HepG2 (cell line): ENCODE data around the gene CAPN2. TPM values are rescaled to one million over a fixed set of nuclear protein-coding genes. Genes with fewer than 3 reads are reported as not detected.

ENCODE experiments used
- ATAC-seq: fragments of 200-7000 bp; cut with Tn5 transposase; 3 replicates; pipeline ENCODE4 v1.9.1; 2020; ENCODE audit warnings: mild to moderate bottlenecking, moderate library complexity
- BruUV-seq: library from RNA; stranded (reverse); fragments of 400-500 nt; replicated peaks from 2 replicates; lab custom pipeline; 2021; lab: Mats Ljungman, UMichigan
- CTCF ChIA-PET: fragments of 300-600 bp; formaldehyde crosslinking; extraction: SDS; loops from one replicate; lab custom pipeline; 2021; ENCODE audit warnings: low total read pairs, inconsistent platforms, low intra/inter-chr PET ratio; lab: Yijun Ruan, JAX
- POLR2A ChIA-PET: fragments of 350-600 bp; sonication (Branson Sonifier 250); formaldehyde crosslinking; loops from one replicate; lab custom pipeline; 2020; ENCODE audit warnings: antibody characterized with exemption, inconsistent platforms; lab: Yijun Ruan, JAX
- DNase-seq: peaks from one replicate; pipeline ENCODE4 v3.0.0-alpha.2; 2015; ENCODE audit warnings: low spot score
- FAIRE-seq: peaks from 3 replicates; lab custom pipeline; 2011; peaks lifted over from hg19 to GRCh38; lab: Jason Lieb, UNC
- H2AFZ ChIP-seq: one replicate; pipeline ENCODE4 v1.6.1; 2011; ENCODE audit warnings: low read length, inconsistent platforms
- H3K27ac ChIP-seq: fragments of 300-600 bp; 3 replicates; pipeline ENCODE4 v1.8.0; 2011; ENCODE audit warnings: mixed run types, mild to moderate bottlenecking, mixed read lengths, low read length, inconsistent platforms; ENCODE audit not compliant: insufficient read depth; ENCODE audit errors: extremely low read length
- H3K27me3 ChIP-seq, 2 experiments: fragments of 200-600 bp in 1 of 2; 2 replicates in 1 of 2; 3 replicates in 1 of 2; pipeline versions ENCODE4 v1.6.0 to v1.8.0; 2011; ENCODE audit warnings: low read length in 2 of 2, mild to moderate bottlenecking in 2 of 2, moderate library complexity in 2 of 2, inconsistent platforms in 1 of 2; ENCODE audit not compliant: insufficient read depth in 2 of 2, control insufficient read depth in 1 of 2
- H3K36me3 ChIP-seq, 2 experiments: fragments of 200-600 bp in 1 of 2; replicated peaks in 1 of 2; 2 replicates in 1 of 2; 3 replicates in 1 of 2; pipeline versions ENCODE4 v1.5.1 to v1.8.0; 2011; ENCODE audit warnings: low read length in 2 of 2, inconsistent platforms in 1 of 2; ENCODE audit not compliant: insufficient read depth in 2 of 2, control insufficient read depth in 1 of 2
- H3K4me1 ChIP-seq: 2 replicates; pipeline ENCODE4 v1.5.1; 2012; ENCODE audit warnings: low read length, inconsistent platforms; ENCODE audit not compliant: insufficient read depth
- H3K4me2 ChIP-seq: 2 replicates; pipeline ENCODE4 v1.6.0; 2011; ENCODE audit warnings: low read depth, low read length, inconsistent platforms
- H3K4me3 ChIP-seq, 3 experiments: fragments of 200-600 bp in 1 of 3; sonication (generic), shearing (Covaris generic) in 1 of 3; replicated peaks in 1 of 3; 2 replicates each; pipeline ENCODE4 v1.5.1; 2011 to 2016; ENCODE audit warnings: low read length in 3 of 3, inconsistent platforms in 2 of 3, low read depth in 2 of 3, mild to moderate bottlenecking in 2 of 3, control low read depth in 1 of 3, mixed read lengths in 1 of 3; ENCODE audit not compliant: insufficient read depth in 1 of 3
- H3K79me2 ChIP-seq: one replicate; pipeline ENCODE4 v1.6.1; 2011; ENCODE audit warnings: low read length, inconsistent platforms; ENCODE audit not compliant: insufficient read depth
- H3K9ac ChIP-seq: 2 replicates; pipeline ENCODE4 v1.6.0; 2011; ENCODE audit warnings: mild to moderate bottlenecking, low read depth, low read length, inconsistent platforms; ENCODE audit not compliant: insufficient read depth
- H3K9me3 ChIP-seq: 2 replicates; pipeline ENCODE4 v1.5.1; 2012; ENCODE audit warnings: mild to moderate bottlenecking, low read length
- H4K20me1 ChIP-seq: 2 replicates; pipeline ENCODE4 v1.6.0; 2011; ENCODE audit warnings: inconsistent platforms, mild to moderate bottlenecking, low read length, moderate library complexity; ENCODE audit not compliant: insufficient read depth
- CEBPB ChIP-seq: IDR thresholded peaks from 2 replicates; pipeline ENCODE4 v1.6.1; 2011; ENCODE audit warnings: low read depth, low read length, improper control_type of control experiment, borderline replicate concordance
- CTCF ChIP-seq: sonication (generic); formaldehyde crosslinking; IDR thresholded peaks from 2 replicates; pipeline ENCODE4 v1.5.0; 2020; ENCODE audit warnings: mild to moderate bottlenecking, missing genetic modification reagents, moderate library complexity
- FOSL2 ChIP-seq: sonication (generic); formaldehyde crosslinking; IDR thresholded peaks from 2 replicates; pipeline ENCODE4 v1.4.0; 2020; ENCODE audit warnings: missing genetic modification reagents
- FOXP1 ChIP-seq, 2 experiments: fragments of 450-650 bp in 1 of 2; IDR thresholded peaks; 2 replicates each; pipeline ENCODE4 v1.6.1; 2017 to 2018; ENCODE audit warnings: antibody characterized with exemption in 1 of 2
- LBX2 ChIP-seq: sonication (generic); formaldehyde crosslinking; IDR thresholded peaks from 2 replicates; pipeline ENCODE4 v1.5.0; 2020; ENCODE audit warnings: missing genetic modification reagents, mild to moderate bottlenecking, borderline replicate concordance
- MBNL3 ChIP-seq: fragments of 250-450 bp; sonication (Bioruptor Pico); conservative IDR thresholded peaks from 2 replicates; pipeline ENCODE4 v1.8.0; 2022; ENCODE audit warnings: mild to moderate bottlenecking, inconsistent platforms
- PREB ChIP-seq: sonication (generic); formaldehyde crosslinking; IDR thresholded peaks from 2 replicates; pipeline ENCODE4 v1.4.0; 2020; ENCODE audit warnings: missing genetic modification reagents
- RAD21 ChIP-seq: fragments of 450-650 bp; formaldehyde crosslinking; IDR thresholded peaks from 2 replicates; pipeline ENCODE4 v1.5.0; 2020; ENCODE audit warnings: mild to moderate bottlenecking
- SMARCE1 ChIP-seq: fragments of 450-650 bp; IDR thresholded peaks from 2 replicates; pipeline ENCODE4 v1.6.1; 2017; ENCODE audit warnings: borderline replicate concordance
- SMC3 ChIP-seq: IDR thresholded peaks from 2 replicates; pipeline ENCODE4 v1.6.1; 2011; ENCODE audit warnings: low read length, improper control_type of control experiment
- STAG1 ChIP-seq: sonication (generic); formaldehyde crosslinking; IDR thresholded peaks from 2 replicates; pipeline ENCODE4 v1.4.0; 2020; ENCODE audit warnings: missing genetic modification reagents
- TEAD3 ChIP-seq: optimal IDR thresholded peaks from 2 replicates; pipeline ENCODE3; 2016; ENCODE audit warnings: borderline replicate concordance
- TSC22D2 ChIP-seq: sonication (generic); formaldehyde crosslinking; IDR thresholded peaks from 2 replicates; pipeline ENCODE4 v1.5.1; 2020; ENCODE audit warnings: missing genetic modification reagents, mild to moderate bottlenecking, borderline replicate concordance
- UBTF ChIP-seq: sonication (generic); formaldehyde crosslinking; IDR thresholded peaks from 2 replicates; pipeline ENCODE4 v1.4.0; 2020; ENCODE audit warnings: mild to moderate bottlenecking, missing genetic modification reagents
- ZBTB7B ChIP-seq: sonication (generic); formaldehyde crosslinking; IDR thresholded peaks from 2 replicates; pipeline ENCODE4 v1.4.0; 2020; ENCODE audit warnings: missing genetic modification reagents
- ZNF749 ChIP-seq: sonication (generic); formaldehyde crosslinking; IDR thresholded peaks from 2 replicates; pipeline ENCODE4 v1.8.0; 2022; ENCODE audit warnings: mild to moderate bottlenecking, missing genetic modification reagents, moderate library complexity, borderline replicate concordance
- WGBS: methylation state at CpG from one replicate; pipeline ENCODE4 v1.1.6; 2017; ENCODE audit warnings: low lambda C conversion rate; 5-methylcytosine and 5-hydroxymethylcytosine counted together
- in situ Hi-C: cut with HindIII; loops from 2 replicates; pipeline ENCODE4 v1.10.0; 2017; ENCODE audit warnings: low pct_unique_long_range_greater_than_20kb; ENCODE audit not compliant: extremely low pct_ligation_motif_present
- intact Hi-C: fragments of 100-400 bp; cut with micrococcal nuclease; formaldehyde crosslinking; loops from one replicate; pipeline ENCODE4 v1.10.0; 2022; ENCODE audit not compliant: unreplicated experiment
- polyA plus RNA-seq, 8 experiments: library from polyadenylated mRNA; depleted of rRNA in 3 of 8; stranded (reverse) in 7 of 8; unstranded in 1 of 8; fragments of >200 nt; fragmentation: Illumina TruSeq in 4 of 8; extraction: Trizol in 4 of 8; gene quantifications; 2 replicates each; pipeline versions ENCODE4 v1.2.1 to v1.2.3, GENCODE V29; 2011 to 2016; ENCODE audit warnings: low read depth in 4 of 8, missing spikeins in 1 of 8, mixed read lengths in 1 of 8; ENCODE audit not compliant: insufficient read depth in 1 of 8
- total RNA-seq, 5 experiments: library from RNA; depleted of rRNA; stranded (reverse); fragments of >200 nt; fragmentation: Illumina TruSeq; extraction: Trizol; gene quantifications; 2 replicates each; pipeline ENCODE4 v1.2.3, GENCODE V29; 2016; ENCODE audit warnings: low read depth in 1 of 5

CAPN2 gene
- total and polyA plus RNA-seq, 2 of the 13 experiments (the other 11 are each of a cell fraction or from before 2014, with no cell fraction given) = 6.2 to 7.4 TPM

GRCh38 chr1:223670458-223671159, 41.7 kb upstream of the CAPN2 start:
- Histone ChIP-seq H3K9me3 (peaks cover 6% of the 10 kb centered on the region; the same call in 1 of the 2 replicates), H3K27ac (no peak overlapping the region), H2AFZ (no peak overlapping the region), H3K4me2 (no peak overlapping the region), H3K36me3 (no peaks in the 10 kb centered on the region), H3K9ac (no peak overlapping the region), H4K20me1 (no peaks in the 10 kb centered on the region), H3K27me3 (peaks cover 0 to 2% of the 10 kb centered on the region in 2 experiments; a peak in 1 of 5 replicates), H3K4me1 (peaks cover 5% of the 10 kb centered on the region), H3K4me3 (no peak overlapping the region), H3K79me2 (no peaks in the 10 kb centered on the region)
- no TSS peak for BruUV-seq
- 34% methylated on average over 6 of the region's 7 CpGs for WGBS
- intact Hi-C loops (loop anchor here (2.0 kb wide), 1 partner anchor 42 kb away; no protein-coding TSS in a partner anchor), in situ Hi-C loops (no loop called here)
- TF ChIP-seq STAG1 (CRISPR knock-in tag) (peak; percentile 85), PREB (no peak), CEBPB (no peak), TEAD3 (peak; percentile 47), CTCF (CRISPR knock-in tag) (peak; percentile 72), ZNF749 (CRISPR knock-in tag) (no peak), ZBTB7B (CRISPR knock-in tag) (no peak), FOSL2 (CRISPR knock-in tag) (peak; percentile 31; the same call in 1 of the 2 replicates), SMARCE1 (no peak), UBTF (no peak), RAD21 (CRISPR knock-in tag) (peak; percentile 59; the same call in 1 of the 2 replicates), SMC3 (peak; percentile 60; the same call in 1 of the 2 replicates), LBX2 (CRISPR knock-in tag) (no peak), TSC22D2 (no peak), FOXP1 (IDR thresholded peaks at IDR 0.05) (no peak), FOXP1 (CRISPR knock-in tag; IDR thresholded peaks at IDR 0.05) (no peak), MBNL3 (CRISPR knock-in tag) (no peak)
- peak; percentile 94 for ATAC-seq
- ChIA-PET CTCF (interaction anchor here (1.2 to 1.7 kb wide), 2 partner anchors 115 to 139 kb away, joined by 5 to 20 read pairs; no protein-coding TSS in a partner anchor), POLR2A (no interaction called here)
- peak; percentile 31 for DNase-seq
- FAIRE-seq = no peak
